Mesenchymal stem cell (in vitro differentiated cells and primary cell): ENCODE data around the gene FADS3.

Experiments
- DNase-seq: peaks from one replicate; pipeline ENCODE4 v3.0.0-alpha.2; 2013
- H2AFZ ChIP-seq: one replicate; pipeline ENCODE4 v1.6.1; 2013; ENCODE audit warnings: low read depth, mild to moderate bottlenecking, control low read depth, inconsistent platforms, low read length, moderate library complexity
- H2AK5ac ChIP-seq: 2 replicates; pipeline ENCODE4 v1.6.1; 2013; ENCODE audit warnings: low read length, moderate library complexity, mild to moderate bottlenecking, inconsistent platforms; ENCODE audit not compliant: severe bottlenecking
- H2BK120ac ChIP-seq: one replicate; pipeline ENCODE4 v1.6.1; 2013; ENCODE audit warnings: low read depth, mild to moderate bottlenecking, inconsistent platforms, low read length, moderate library complexity
- H2BK12ac ChIP-seq, 2 experiments: one replicate each; pipeline ENCODE4 v1.6.1; 2013; ENCODE audit warnings: inconsistent platforms in 2 of 2, low read length in 2 of 2, mild to moderate bottlenecking in 2 of 2, moderate library complexity in 2 of 2, control low read depth in 1 of 2
- H2BK15ac ChIP-seq: one replicate; pipeline ENCODE4 v1.6.1; 2013; ENCODE audit warnings: mild to moderate bottlenecking, low read depth, inconsistent platforms; ENCODE audit not compliant: poor library complexity, severe bottlenecking
- H2BK5ac ChIP-seq: 2 replicates; pipeline ENCODE4 v1.6.1; 2013; ENCODE audit warnings: low read depth, mild to moderate bottlenecking, low read length, control low read depth, inconsistent platforms; ENCODE audit not compliant: poor library complexity, severe bottlenecking
- H3K14ac ChIP-seq, 2 experiments: one replicate each; pipeline ENCODE4 v1.6.1; 2013; ENCODE audit warnings: inconsistent platforms in 2 of 2, low read length in 2 of 2, control low read depth in 1 of 2, mild to moderate bottlenecking in 1 of 2, moderate library complexity in 1 of 2
- H3K18ac ChIP-seq, 2 experiments: one replicate each; pipeline ENCODE4 v1.6.1; 2013; ENCODE audit warnings: inconsistent platforms in 2 of 2, low read length in 2 of 2, control low read depth in 1 of 2, low read depth in 1 of 2, mild to moderate bottlenecking in 1 of 2
- H3K23ac ChIP-seq, 2 experiments: one replicate each; pipeline ENCODE4 v1.6.1; 2013; ENCODE audit warnings: inconsistent platforms in 2 of 2, low read length in 2 of 2, mild to moderate bottlenecking in 2 of 2, moderate library complexity in 2 of 2, control low read depth in 1 of 2
- H3K27ac ChIP-seq: 2 replicates; pipeline ENCODE4 v1.5.1; 2013; ENCODE audit warnings: mild to moderate bottlenecking, moderate library complexity, low read length, control low read depth, inconsistent platforms; ENCODE audit not compliant: poor library complexity, severe bottlenecking
- H3K27me3 ChIP-seq, 2 experiments: 2 replicates each; pipeline versions ENCODE4 v1.6.1 to v1.7.0; 2013; ENCODE audit warnings: low read length in 2 of 2, mild to moderate bottlenecking in 2 of 2, moderate library complexity in 2 of 2, control low read depth in 1 of 2, inconsistent platforms in 1 of 2; ENCODE audit not compliant: control insufficient read depth in 1 of 2, insufficient read depth in 1 of 2
- H3K36me3 ChIP-seq, 2 experiments: 2 replicates each; pipeline versions ENCODE4 v1.6.1 to v1.7.0; 2013; ENCODE audit warnings: low read length in 2 of 2, control low read depth in 1 of 2, inconsistent platforms in 1 of 2, low read depth in 1 of 2, mild to moderate bottlenecking in 1 of 2; ENCODE audit not compliant: insufficient read depth in 2 of 2, control insufficient read depth in 1 of 2
- H3K4ac ChIP-seq, 2 experiments: one replicate each; pipeline ENCODE4 v1.6.1; 2013; ENCODE audit warnings: inconsistent platforms in 2 of 2, low read length in 2 of 2, mild to moderate bottlenecking in 2 of 2, moderate library complexity in 2 of 2, control low read depth in 1 of 2, low read depth in 1 of 2
- H3K4me1 ChIP-seq: 2 replicates; pipeline ENCODE4 v1.6.1; 2013; ENCODE audit warnings: low read depth, low read length, control low read depth; ENCODE audit not compliant: control insufficient read depth, insufficient read depth
- H3K4me2 ChIP-seq: 2 replicates; pipeline ENCODE4 v1.6.1; 2013; ENCODE audit warnings: low read length, mild to moderate bottlenecking, inconsistent platforms; ENCODE audit not compliant: poor library complexity, severe bottlenecking
- H3K4me3 ChIP-seq, 2 experiments: 2 replicates each; pipeline versions ENCODE4 v1.5.1 to v1.7.0; 2013; ENCODE audit warnings: low read length in 2 of 2, mild to moderate bottlenecking in 2 of 2, control low read depth in 1 of 2, low read depth in 1 of 2; ENCODE audit not compliant: insufficient read depth in 1 of 2
- H3K79me1 ChIP-seq: replicated peaks from 2 replicates; pipeline ENCODE4 v1.6.1; 2013; ENCODE audit warnings: mild to moderate bottlenecking, control low read depth, low read length, inconsistent platforms; ENCODE audit not compliant: poor library complexity, severe bottlenecking
- H3K9ac ChIP-seq: 2 replicates; pipeline ENCODE4 v1.7.0; 2013; ENCODE audit warnings: mild to moderate bottlenecking, low read length, moderate library complexity
- H3K9me3 ChIP-seq: 2 replicates; pipeline ENCODE4 v1.7.0; 2013; ENCODE audit warnings: mild to moderate bottlenecking, low read length; ENCODE audit not compliant: control insufficient read depth
- H4K8ac ChIP-seq: one replicate; pipeline ENCODE4 v1.6.1; 2013; ENCODE audit warnings: inconsistent platforms, mild to moderate bottlenecking, low read length, moderate library complexity
- H4K91ac ChIP-seq: one replicate; pipeline ENCODE4 v1.6.1; 2013; ENCODE audit warnings: mild to moderate bottlenecking, low read length, inconsistent platforms
- WGBS: methylation state at CpG from one replicate; pipeline ENCODE4 v1.1.7; 2013; ENCODE audit warnings: mixed read lengths; 5-methylcytosine and 5-hydroxymethylcytosine counted together

FADS3 gene

DNA sequence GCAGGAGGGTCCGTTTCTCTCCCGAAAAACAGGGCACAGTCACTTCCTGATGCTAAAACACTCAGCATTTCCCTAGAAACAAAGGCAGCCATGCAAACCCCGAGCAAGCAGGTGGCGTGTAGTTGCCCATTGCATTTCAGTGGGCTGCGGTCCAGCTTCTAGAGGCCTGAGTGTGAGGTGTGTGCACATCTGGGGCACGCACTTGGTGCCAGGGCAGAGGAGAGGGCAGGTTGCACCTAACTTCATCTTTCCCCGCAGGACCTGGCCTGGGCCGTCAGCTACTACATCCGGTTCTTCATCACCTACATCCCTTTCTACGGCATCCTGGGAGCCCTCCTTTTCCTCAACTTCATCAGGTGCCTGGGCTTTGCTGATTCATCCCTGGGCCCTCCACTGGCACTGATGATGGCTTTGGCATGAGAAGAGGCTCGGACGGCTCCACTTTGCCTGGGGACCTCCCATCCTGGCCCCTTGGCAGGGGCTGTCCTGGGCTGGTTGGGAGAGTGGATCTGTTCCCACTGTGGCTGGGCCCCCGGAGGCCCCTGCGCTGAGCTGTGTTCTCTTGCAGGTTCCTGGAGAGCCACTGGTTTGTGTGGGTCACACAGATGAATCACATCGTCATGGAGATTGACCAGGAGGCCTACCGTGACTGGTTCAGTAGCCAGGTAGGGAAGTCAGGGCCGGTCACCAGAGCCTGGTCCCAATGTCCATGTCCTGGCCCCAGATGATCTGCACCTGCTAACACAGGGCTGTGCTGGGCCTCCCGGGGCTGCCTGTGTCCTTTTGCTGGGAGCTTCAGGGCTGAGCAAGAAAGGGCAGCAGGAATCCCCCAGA, 28.4 kb downstream of the FADS3 start:
- Histone ChIP-seq H3K27ac (no peak overlapping the region), H3K4me1 (peaks cover 5% of the 10 kb centered on the region), H2BK5ac (no peak overlapping the region), H3K18ac (no peak overlapping the region), H2AK5ac (no peak overlapping the region), H3K4ac (no peak overlapping the region), H3K9ac (no peak overlapping the region), H3K9me3 (no peaks in the 10 kb centered on the region), H3K79me1 (peaks cover 5% of the 10 kb centered on the region), H3K23ac (no peak overlapping the region), H2AFZ (no peak overlapping the region), H3K4me3 (no peak overlapping the region), H3K27me3 (no peaks in the 10 kb centered on the region), H4K8ac (no peak overlapping the region), H3K14ac (no peak overlapping the region), H2BK12ac (no peak overlapping the region), H3K36me3 (peaks cover 56 to 73% of the 10 kb centered on the region in 2 experiments), H2BK15ac (no peak overlapping the region), H2BK120ac (no peak overlapping the region), H3K4me2 (no peak overlapping the region), H4K91ac (no peak overlapping the region)
- DNase-seq: no peak
- 94% methylated on average over 18 of the region's 18 CpGs for WGBS

- H3K79me1 ChIP-seq: peaks cover 14% of the 10 kb centered on the region
- peaks cover 69 to 81% of the 10 kb centered on the region in 2 experiments for H3K36me3 ChIP-seq
- H2BK5ac ChIP-seq: no peak overlapping the region
- no peak overlapping the region for H3K9ac ChIP-seq
- H3K4me2 ChIP-seq: no peak overlapping the region
- no peak overlapping the region for H3K14ac ChIP-seq
- no peak overlapping the region for H3K18ac ChIP-seq
- H3K23ac ChIP-seq: peak overlapping the region in 1 of 2 experiments; percentile 44
- WGBS: 69% methylated on average over 9 of the region's 9 CpGs
- no peak overlapping the region for H2AK5ac ChIP-seq
- H3K4me3 ChIP-seq: no peak overlapping the region
- H3K9me3 ChIP-seq: no peaks in the 10 kb centered on the region
- DNase-seq: no peak
- H2AFZ ChIP-seq: no peak overlapping the region
- H3K4ac ChIP-seq: no peak overlapping the region
- no peak overlapping the region for H2BK120ac ChIP-seq
- H2BK12ac ChIP-seq: no peak overlapping the region
- no peak overlapping the region for H4K8ac ChIP-seq
- H4K91ac ChIP-seq: no peak overlapping the region
- H3K27ac ChIP-seq: no peak overlapping the region
- H3K4me1 ChIP-seq: peaks cover 5% of the 10 kb centered on the region
- H2BK15ac ChIP-seq: no peak overlapping the region
- no peaks in the 10 kb centered on the region for H3K27me3 ChIP-seq
Observed at GRCh38 chr11:61861634-61862033, 29.7 kb downstream of the FADS3 start.

- no peak overlapping the region for H3K18ac ChIP-seq
- H3K79me1 ChIP-seq: peaks cover 15% of the 10 kb centered on the region
- H3K4me2 ChIP-seq: no peak overlapping the region
- no peak overlapping the region for H3K27ac ChIP-seq
- H2BK12ac ChIP-seq: no peak overlapping the region
- no peak overlapping the region for H3K4ac ChIP-seq
- H2BK15ac ChIP-seq: no peak overlapping the region
- H2AK5ac ChIP-seq: no peak overlapping the region
- DNase-seq: no peak
- H2AFZ ChIP-seq: no peak overlapping the region
- no peak overlapping the region for H3K23ac ChIP-seq
- peaks cover 8% of the 10 kb centered on the region for H3K4me1 ChIP-seq
- H3K4me3 ChIP-seq: no peak overlapping the region
- H3K27me3 ChIP-seq: no peaks in the 10 kb centered on the region
- 97% methylated on average over 16 of the region's 16 CpGs for WGBS
- no peak overlapping the region for H4K91ac ChIP-seq
- H3K9me3 ChIP-seq: no peaks in the 10 kb centered on the region
- H4K8ac ChIP-seq: no peak overlapping the region
- no peak overlapping the region for H3K14ac ChIP-seq
- no peak overlapping the region for H2BK5ac ChIP-seq
- no peak overlapping the region for H2BK120ac ChIP-seq
- peaks cover 72 to 81% of the 10 kb centered on the region in 2 experiments for H3K36me3 ChIP-seq
- H3K9ac ChIP-seq: no peak overlapping the region
Observed at GRCh38 chr11:61860054-61860903, 31.1 kb downstream of the FADS3 start.
